AG04450 (cell line): ENCODE results near the gene FARP1. TPM values are rescaled to one million over a fixed set of nuclear protein-coding genes. Genes with fewer than 3 reads are reported as not detected.

Experiments
- CTCF ChIA-PET: fragments of 300-600, 350-600 bp; formaldehyde crosslinking; extraction: SDS; loops from one replicate; lab custom pipeline; 2022; ENCODE audit warnings: antibody characterized with exemption, inconsistent platforms; lab: Charles Lee
- POLR2A ChIA-PET: fragments of 350-600 bp; formaldehyde crosslinking; extraction: SDS; loops from one replicate; lab custom pipeline; 2021; ENCODE audit warnings: antibody characterized with exemption, inconsistent platforms; lab: Yijun Ruan, JAX
- DNase-seq: peaks from one replicate; pipeline ENCODE4 v3.0.0-alpha.2; 2011; ENCODE audit warnings: low read depth, low spot score
- H3K27ac ChIP-seq: one replicate; pipeline ENCODE4 v1.5.1; 2012; ENCODE audit warnings: low read depth, low read length, control low read depth
- H3K27me3 ChIP-seq: one replicate; pipeline ENCODE4 v1.6.0; 2012; ENCODE audit warnings: low read length; ENCODE audit not compliant: control insufficient read depth, insufficient read depth
- H3K4me3 ChIP-seq: 2 replicates; pipeline ENCODE4 v1.5.1; 2011; ENCODE audit warnings: mild to moderate bottlenecking, low read depth, low read length, control low read depth
- H3K9me3 ChIP-seq: 2 replicates; pipeline ENCODE4 v1.5.1; 2012; ENCODE audit warnings: low read length; ENCODE audit not compliant: control insufficient read depth, insufficient read depth
- polyA plus RNA-seq: library from polyadenylated mRNA; depleted of rRNA; stranded (reverse); fragments of >200 nt; gene quantifications from 2 replicates; pipeline ENCODE4 v1.2.3, GENCODE V29; 2011
- TF ChIP-seq, protein P1 (sequence below): IDR thresholded peaks from 2 replicates; pipeline ENCODE4 v1.5.1; 2011; ENCODE audit warnings: low read depth, low read length, control low read depth, inconsistent platforms

FARP1 gene
- polyA plus RNA-seq, 1 experiment, result 76.4 TPM

DNA sequence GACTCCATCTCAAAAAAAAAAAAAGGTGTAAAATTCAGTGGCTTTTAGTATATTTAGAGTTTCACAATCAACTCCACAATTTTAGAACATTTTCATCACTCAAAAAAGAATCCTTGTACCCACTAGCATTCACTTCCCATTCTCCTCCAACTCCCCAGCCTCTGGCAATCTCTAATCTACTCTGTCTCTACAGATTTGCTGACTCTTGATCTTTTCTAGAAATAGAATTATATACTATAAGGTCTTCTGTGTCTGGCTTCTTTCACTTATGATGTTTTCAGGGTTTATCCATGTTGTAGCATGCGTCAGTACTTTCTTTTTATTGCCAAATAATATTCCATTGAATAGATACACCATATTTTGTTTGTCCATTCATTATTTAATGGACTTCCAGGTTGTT lies 8.0 kb upstream of the FARP1 start:
- TF ChIP-seq, protein P1, sequence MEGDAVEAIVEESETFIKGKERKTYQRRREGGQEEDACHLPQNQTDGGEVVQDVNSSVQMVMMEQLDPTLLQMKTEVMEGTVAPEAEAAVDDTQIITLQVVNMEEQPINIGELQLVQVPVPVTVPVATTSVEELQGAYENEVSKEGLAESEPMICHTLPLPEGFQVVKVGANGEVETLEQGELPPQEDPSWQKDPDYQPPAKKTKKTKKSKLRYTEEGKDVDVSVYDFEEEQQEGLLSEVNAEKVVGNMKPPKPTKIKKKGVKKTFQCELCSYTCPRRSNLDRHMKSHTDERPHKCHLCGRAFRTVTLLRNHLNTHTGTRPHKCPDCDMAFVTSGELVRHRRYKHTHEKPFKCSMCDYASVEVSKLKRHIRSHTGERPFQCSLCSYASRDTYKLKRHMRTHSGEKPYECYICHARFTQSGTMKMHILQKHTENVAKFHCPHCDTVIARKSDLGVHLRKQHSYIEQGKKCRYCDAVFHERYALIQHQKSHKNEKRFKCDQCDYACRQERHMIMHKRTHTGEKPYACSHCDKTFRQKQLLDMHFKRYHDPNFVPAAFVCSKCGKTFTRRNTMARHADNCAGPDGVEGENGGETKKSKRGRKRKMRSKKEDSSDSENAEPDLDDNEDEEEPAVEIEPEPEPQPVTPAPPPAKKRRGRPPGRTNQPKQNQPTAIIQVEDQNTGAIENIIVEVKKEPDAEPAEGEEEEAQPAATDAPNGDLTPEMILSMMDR, result no peak
- Histone ChIP-seq H3K27me3 (peaks cover 6% of the 10 kb centered on the region), H3K4me3 (no peak overlapping the region), H3K9me3 (no peaks in the 10 kb centered on the region), H3K27ac (no peak overlapping the region)
- ChIA-PET CTCF (no interaction called here), POLR2A (no interaction called here)
- DNase-seq, result no peak

DNA sequence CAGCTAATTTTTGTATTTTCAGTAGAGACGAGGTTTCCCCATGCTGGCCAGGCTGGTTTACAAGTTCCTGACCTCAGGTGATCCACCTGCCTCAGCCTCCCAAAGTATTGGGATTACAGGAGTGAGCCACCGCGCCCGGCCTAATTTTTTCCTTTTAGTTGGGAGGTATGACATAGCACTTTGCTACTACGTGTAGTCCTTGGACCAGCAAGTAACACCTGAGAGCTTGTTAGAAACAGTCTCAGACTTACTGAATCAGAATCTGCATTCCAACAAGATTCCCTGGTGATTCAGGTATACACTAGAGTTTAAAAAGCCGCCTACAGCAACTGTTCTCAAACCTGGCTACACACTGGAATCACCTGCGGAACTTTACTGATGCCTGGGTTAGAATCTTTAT lies 1.8 kb upstream of the FARP1 start:
- Histone ChIP-seq H3K27me3 (no peaks in the 10 kb centered on the region), H3K9me3 (peaks cover 4% of the 10 kb centered on the region; the same call in 1 of the 2 replicates), H3K27ac (no peak overlapping the region), H3K4me3 (no peak overlapping the region)
- ChIA-PET CTCF (interaction anchor here (1.6 kb wide), 1 partner anchor 285 kb away, joined by 4 read pairs; no protein-coding TSS in a partner anchor), POLR2A (no interaction called here)
- DNase-seq, result no peak
- TF ChIP-seq, protein P1, result no peak

DNA sequence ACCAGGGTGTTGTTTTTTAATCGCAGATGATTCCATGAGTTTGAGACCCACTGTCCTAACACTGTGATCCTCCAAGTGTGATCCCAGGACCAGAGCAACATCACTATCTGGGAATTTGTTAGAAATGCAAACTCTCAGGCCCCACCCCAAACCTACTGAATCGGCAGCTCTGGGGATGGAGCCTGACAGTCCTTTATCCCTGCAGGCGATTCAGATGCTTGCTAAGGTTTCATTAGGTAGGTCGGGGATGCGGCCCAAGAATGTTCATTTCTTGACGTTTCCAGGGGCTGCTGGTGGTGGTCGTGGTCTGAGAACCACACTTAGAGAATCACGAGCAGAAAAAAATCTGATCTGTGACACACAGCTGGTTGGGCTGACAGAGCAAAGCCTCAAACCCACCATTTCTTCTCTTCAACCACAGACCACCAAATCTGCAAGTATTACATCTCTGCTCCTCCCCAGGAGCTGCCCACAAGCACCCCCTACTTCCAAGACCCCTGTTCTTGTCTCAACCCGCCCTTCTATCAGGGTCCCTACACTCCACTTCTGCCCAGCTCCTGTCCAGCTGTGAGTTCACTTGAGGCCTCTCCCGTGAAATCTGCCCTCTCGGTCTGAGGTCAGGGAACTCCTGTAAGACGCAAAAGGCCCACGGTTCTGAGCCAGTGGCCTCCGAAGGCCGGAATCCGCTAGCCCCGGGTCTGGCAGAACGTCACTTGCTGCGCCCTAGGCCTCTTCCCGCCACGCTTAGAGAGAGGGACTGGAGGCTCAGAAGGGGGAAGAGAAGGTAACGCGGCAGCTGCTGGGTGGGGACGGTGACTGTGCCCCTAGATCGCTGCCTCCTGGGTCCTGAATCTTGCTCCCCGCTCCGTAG lies 1.1 kb upstream of the FARP1 start:
- ChIA-PET POLR2A (no interaction called here), CTCF (interaction anchor here (0.6 to 1.6 kb wide), 4 partner anchors 10 to 322 kb away, joined by 3 to 4 read pairs (median 4); no protein-coding TSS in a partner anchor)
- DNase-seq, result no peak

DNA sequence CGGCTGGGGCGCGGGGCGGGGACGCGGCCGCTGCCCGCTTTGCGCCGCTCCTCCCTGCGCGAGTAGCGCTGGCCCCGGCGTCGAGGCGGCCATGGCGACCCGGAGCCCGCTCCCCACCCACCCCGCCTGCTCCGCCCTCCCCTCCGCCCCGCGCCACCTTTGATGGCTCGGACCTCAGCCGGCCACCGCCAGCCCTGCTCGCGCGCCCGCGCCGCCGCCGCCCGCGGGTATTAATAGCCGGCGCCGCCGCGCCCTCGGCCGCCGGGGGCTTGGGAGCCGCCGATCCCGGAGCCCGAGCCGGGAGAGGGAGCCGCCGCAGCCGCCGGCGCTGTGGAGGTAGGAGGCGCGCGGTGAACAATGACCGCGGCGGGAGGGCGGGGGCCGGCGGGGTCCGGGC lies 261 bp downstream of the FARP1 start:
- peaks cover 4% of the 10 kb centered on the region; the same call in 1 of the 2 replicates for H3K9me3 ChIP-seq
- POLR2A ChIA-PET, result no interaction called here
- TF ChIP-seq, protein P1, result no peak
- H3K27ac ChIP-seq, result no peak overlapping the region
- no peak for DNase-seq
- CTCF ChIA-PET, result no interaction called here
- no peaks in the 10 kb centered on the region for H3K27me3 ChIP-seq
- H3K4me3 ChIP-seq, result peak overlapping the region; percentile 75

More for the DNA sequence above, 1.1 kb upstream of the FARP1 start:
- H3K27me3 ChIP-seq, result no peaks in the 10 kb centered on the region
- H3K9me3 ChIP-seq, result peaks cover 4% of the 10 kb centered on the region; the same call in 1 of the 2 replicates
- TF ChIP-seq, protein P1, result no peak
- no peak overlapping the region for H3K27ac ChIP-seq
- peak overlapping the region; percentile 75 for H3K4me3 ChIP-seq

DNA sequence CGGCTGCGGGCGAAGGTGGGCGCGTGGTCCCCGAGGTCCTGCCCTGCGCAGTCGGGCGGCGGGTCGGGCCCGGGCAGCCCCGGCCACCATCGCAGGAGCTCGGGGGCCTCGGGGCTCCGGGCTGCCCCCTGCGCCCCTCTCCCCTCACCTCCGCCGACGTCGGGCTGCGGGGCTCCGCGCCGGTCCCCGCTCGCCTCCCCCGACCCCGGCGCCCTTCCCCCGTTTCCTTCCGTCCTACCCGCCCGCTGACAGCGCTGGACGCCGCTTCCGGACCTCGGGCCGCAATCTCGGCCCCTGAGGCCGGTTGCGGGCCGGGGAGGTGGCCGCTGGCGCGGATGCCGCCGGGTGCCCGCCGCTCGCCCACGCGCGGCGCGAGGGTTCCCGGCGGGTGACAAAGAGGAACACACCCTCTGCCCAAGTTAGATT lies 720 bp downstream of the FARP1 start:
- peak overlapping the region; percentile 75 for H3K4me3 ChIP-seq
- H3K27ac ChIP-seq, result no peak overlapping the region
- H3K9me3 ChIP-seq, result peaks cover 4% of the 10 kb centered on the region; the same call in 1 of the 2 replicates
- ChIA-PET POLR2A (interaction anchor here (1.2 kb wide), 1 partner anchor 30 kb away, joined by 3 read pairs; no protein-coding TSS in a partner anchor), CTCF (no interaction called here)
- TF ChIP-seq, protein P1, result no peak
- DNase-seq, result no peak
- H3K27me3 ChIP-seq, result no peaks in the 10 kb centered on the region
